ENCODE data around the gene AIFM2. TPM values are rescaled to one million over a fixed set of nuclear protein-coding genes. Genes with fewer than 3 reads are reported as not detected.

Gene AIFM2
- total and polyA plus RNA-seq, 9 of the 15 experiments (the other 6 are each of a cell fraction or from before 2014, with no cell fraction given): 2.7 to 14.1 (median 9.2) TPM

- no peak for TF ChIP-seq AFF4 (CRISPR knock-in tag; IDR thresholded peaks at IDR 0.05)
- no peak for TF ChIP-seq RBM25 (IDR thresholded peaks at IDR 0.05; ENCODE audit: low read depth, low read length, severe bottlenecking)
- no peak for TF ChIP-seq AFF1 (IDR thresholded peaks at IDR 0.05; ENCODE audit: low read depth in 1 of 2, partially characterized antibody in 2 of 2)
- no peak for TF ChIP-seq ZKSCAN1 (IDR thresholded peaks at IDR 0.05; ENCODE audit: low read depth, low read length)
- no peak for TF ChIP-seq JUN (IDR thresholded peaks at IDR 0.05; ENCODE audit: borderline replicate concordance, low read depth, low read length)
- TF ChIP-seq JUN (CRISPR knock-in tag; IDR thresholded peaks at IDR 0.05; ENCODE audit: borderline replicate concordance): no peak
- no peak for TF ChIP-seq MXD1 (CRISPR knock-in tag; IDR thresholded peaks at IDR 0.05; ENCODE audit: borderline replicate concordance, poor library complexity, severe bottlenecking)
- TF ChIP-seq ERF (CRISPR knock-in tag; IDR thresholded peaks at IDR 0.05): no peak
- no peak for TF ChIP-seq IRF1 (CRISPR knock-in tag; IDR thresholded peaks at IDR 0.05; ENCODE audit: borderline replicate concordance)
- no peak for TF ChIP-seq POU5F1 (IDR thresholded peaks at IDR 0.05; ENCODE audit: borderline replicate concordance, low read depth, low read length, partially characterized antibody)
- TF ChIP-seq ELF4 (CRISPR knock-in tag; IDR thresholded peaks at IDR 0.05): no peak
- no peak for TF ChIP-seq ELF2 (CRISPR knock-in tag; IDR thresholded peaks at IDR 0.05)
Measured at GRCh38 chr10:70119623-70120022, 13.0 kb downstream of the AIFM2 start (continued).
